Lung (tissue), 13 donors: Measurements from ENCODE around the gene AUNIP. TPM values are rescaled to one million over a fixed set of nuclear protein-coding genes. Genes with fewer than 3 reads are reported as not detected.

ENCODE experiments used
- ATAC-seq: fragments of 200-7000 bp; cut with Tn5 transposase; one replicate; pipeline ENCODE4 v1.9.1; 2020; ENCODE audit warnings: moderate number of reproducible peaks; ENCODE audit not compliant: insufficient read depth, low FRiP score
- DNase-seq, 3 donors: peaks; one replicate each; pipeline ENCODE4 v3.0.0-alpha.2; 2013 to 2017
- H3K27ac ChIP-seq, 2 donors: one replicate each; pipeline ENCODE4 v1.5.1; 2013; ENCODE audit warnings: mild to moderate bottlenecking in 2 of 2, moderate library complexity in 2 of 2, control low read depth in 1 of 2, inconsistent platforms in 1 of 2, low read depth in 1 of 2, low read length in 1 of 2
- H3K27me3 ChIP-seq, 3 donors: one replicate each; pipeline ENCODE4 v1.5.1; 2013; ENCODE audit warnings: low read length in 2 of 3; ENCODE audit not compliant: control insufficient read depth in 3 of 3, insufficient read depth in 3 of 3
- H3K36me3 ChIP-seq, 4 donors: one replicate each; pipeline ENCODE4 v1.5.1; 2013; ENCODE audit warnings: low read length in 4 of 4, mild to moderate bottlenecking in 1 of 4, moderate library complexity in 1 of 4; ENCODE audit not compliant: control insufficient read depth in 4 of 4, insufficient read depth in 4 of 4
- H3K4me1 ChIP-seq, 5 donors: one replicate each; pipeline ENCODE4 v1.5.1; 2013; ENCODE audit warnings: low read length in 5 of 5, mild to moderate bottlenecking in 2 of 5, moderate library complexity in 1 of 5; ENCODE audit not compliant: control insufficient read depth in 5 of 5, insufficient read depth in 5 of 5
- H3K4me3 ChIP-seq: one replicate; pipeline ENCODE4 v1.5.1; 2013; ENCODE audit warnings: mild to moderate bottlenecking, control low read depth, moderate library complexity
- H3K9ac ChIP-seq, 2 donors: one replicate each; pipeline ENCODE4 v1.5.1; 2013; ENCODE audit warnings: low read length in 2 of 2, control low read depth in 1 of 2; ENCODE audit not compliant: insufficient read depth in 1 of 2
- H3K9me3 ChIP-seq, 4 donors: one replicate each; pipeline ENCODE4 v1.5.1; 2013; ENCODE audit warnings: low read length in 3 of 4, mild to moderate bottlenecking in 1 of 4, moderate library complexity in 1 of 4; ENCODE audit not compliant: control insufficient read depth in 4 of 4, insufficient read depth in 3 of 4
- WGBS, 2 donors: extraction: QIAGEN DNeasy Blood & Tissue Kit; methylation state at CpG; one replicate each; pipeline ENCODE4 v1.1.7; 2013; 5-methylcytosine and 5-hydroxymethylcytosine counted together
- polyA plus RNA-seq, 2 donors: library from polyadenylated mRNA; stranded (reverse); fragments of 200-250 nt; gene quantifications; one replicate each; pipeline ENCODE4 v1.2.1, GENCODE V29; 2013
- small RNA-seq: library from RNA; depleted of rRNA; stranded (forward); fragments of <200 nt; gene quantifications from one replicate; pipeline ENCODE3, GENCODE V24; 2014; ENCODE audit warnings: low replicate concordance
- total RNA-seq, 2 donors: library from RNA; depleted of rRNA in 1 of 2; stranded (reverse); fragments of >200 nt in 1 of 2; gene quantifications; one replicate each; pipeline ENCODE4 v1.2.1, GENCODE V29; 2014 to 2021
- TF ChIP-seq, protein P1 (sequence below): IDR thresholded peaks from 2 replicates; pipeline ENCODE4 v1.5.1; 2012; ENCODE audit warnings: mild to moderate bottlenecking; ENCODE audit errors: control extremely low read depth, extremely low read depth
- donor health status: control.
- donor health status: control.
- donor health status: Bipolar disorder and iron deficiency.
- donor health status: healthy.
- donor health status: DM: yes; HTN: yes; CAD: no.

The AUNIP gene
- total and polyA plus RNA-seq, 4 donors, result 0.21 to 1.1 (median 0.29) TPM

GRCh38 chr1:25784575-25785051 lies 74.6 kb downstream of the AUNIP start:
- ATAC-seq, result no peak
- Histone ChIP-seq H3K27ac (peak overlapping the region in 1 of 2 donors; percentile 43), H3K36me3 (peaks cover 0 to 4% (median 1%) of the 10 kb centered on the region in 4 donors), H3K9ac (no peak overlapping the region), H3K4me3 (no peak overlapping the region), H3K27me3 (no peaks in the 10 kb centered on the region), H3K9me3 (no peaks in the 10 kb centered on the region), H3K4me1 (peaks cover 0 to 4% (median 0%) of the 10 kb centered on the region in 5 donors)
- 82% methylated on average over 9 of the region's 9 CpGs for WGBS, 2 donors
- TF ChIP-seq, protein P1, sequence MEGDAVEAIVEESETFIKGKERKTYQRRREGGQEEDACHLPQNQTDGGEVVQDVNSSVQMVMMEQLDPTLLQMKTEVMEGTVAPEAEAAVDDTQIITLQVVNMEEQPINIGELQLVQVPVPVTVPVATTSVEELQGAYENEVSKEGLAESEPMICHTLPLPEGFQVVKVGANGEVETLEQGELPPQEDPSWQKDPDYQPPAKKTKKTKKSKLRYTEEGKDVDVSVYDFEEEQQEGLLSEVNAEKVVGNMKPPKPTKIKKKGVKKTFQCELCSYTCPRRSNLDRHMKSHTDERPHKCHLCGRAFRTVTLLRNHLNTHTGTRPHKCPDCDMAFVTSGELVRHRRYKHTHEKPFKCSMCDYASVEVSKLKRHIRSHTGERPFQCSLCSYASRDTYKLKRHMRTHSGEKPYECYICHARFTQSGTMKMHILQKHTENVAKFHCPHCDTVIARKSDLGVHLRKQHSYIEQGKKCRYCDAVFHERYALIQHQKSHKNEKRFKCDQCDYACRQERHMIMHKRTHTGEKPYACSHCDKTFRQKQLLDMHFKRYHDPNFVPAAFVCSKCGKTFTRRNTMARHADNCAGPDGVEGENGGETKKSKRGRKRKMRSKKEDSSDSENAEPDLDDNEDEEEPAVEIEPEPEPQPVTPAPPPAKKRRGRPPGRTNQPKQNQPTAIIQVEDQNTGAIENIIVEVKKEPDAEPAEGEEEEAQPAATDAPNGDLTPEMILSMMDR, result no peak
- no peak for DNase-seq

Small RNAs within 50 kb of the gene (small RNA-seq; reads per million reads assigned to genes)
- gene AL033528.1, result not detected
- gene RF00019, result not detected
- gene SNRPFP2, result not detected

Other genes with a start within 250 kb of the AUNIP start
- 10 to 100 TPM; 14.5 to 14.7 TPM for gene MAN1C1, start 242.7 kb downstream of the AUNIP start, total RNA-seq
- 10 to 100 TPM in 1 of 2 donors, 1 to 10 TPM in 1; 4.6 to 11.6 TPM for gene MAN1C1, start 242.7 kb downstream of the AUNIP start, polyA plus RNA-seq
- gene SELENON, start 59.3 kb downstream of the AUNIP start, total RNA-seq, result 10 to 100 TPM; 51.3 to 88.8 TPM
- gene SELENON, start 59.3 kb downstream of the AUNIP start, polyA plus RNA-seq, result 10 to 100 TPM; 35.9 to 45.4 TPM
- gene MTFR1L, start 39.5 kb downstream of the AUNIP start, total RNA-seq, result 10 to 100 TPM; 35.9 to 43.6 TPM
- gene MTFR1L, start 39.5 kb downstream of the AUNIP start, polyA plus RNA-seq, result 10 to 100 TPM; 35.4 to 40.9 TPM
- gene PAQR7, start 16.3 kb upstream of the AUNIP start, total RNA-seq, result 10 to 100 TPM in 1 of 2 donors, 1 to 10 TPM in 1; 7.6 to 12.1 TPM
- 1 to 10 TPM; 4.2 to 5.6 TPM for gene PAQR7, start 16.3 kb upstream of the AUNIP start, polyA plus RNA-seq
- gene STMN1, start 47.0 kb upstream of the AUNIP start, total RNA-seq, result 100 to 1,000 TPM in 1 of 2 donors, 10 to 100 TPM in 1; 38.8 to 118 TPM
- gene STMN1, start 47.0 kb upstream of the AUNIP start, polyA plus RNA-seq, result 10 to 100 TPM; 18.5 to 63.8 TPM
- 10 to 100 TPM; 10.6 to 15.2 TPM for gene PAFAH2, start 138.6 kb upstream of the AUNIP start, total RNA-seq
- gene PAFAH2, start 138.6 kb upstream of the AUNIP start, polyA plus RNA-seq, result 1 to 10 TPM; 6.5 to 7.6 TPM
- under 1 TPM; 0.43 to 0.63 TPM for gene EXTL1, start 162.3 kb upstream of the AUNIP start, total RNA-seq
- gene EXTL1, start 162.3 kb upstream of the AUNIP start, polyA plus RNA-seq, result under 1 TPM; 0.08 to 0.18 TPM
- gene SLC30A2, start 186.7 kb upstream of the AUNIP start, total RNA-seq, result under 1 TPM; 0.40 to 0.51 TPM
- gene SLC30A2, start 186.7 kb upstream of the AUNIP start, polyA plus RNA-seq, result under 1 TPM; 0.02 to 0.08 TPM
- under 1 TPM; 0.25 to 0.31 TPM for gene TRIM63, start 208.2 kb upstream of the AUNIP start, total RNA-seq
- under 1 TPM; 0.12 to 0.14 TPM for gene TRIM63, start 208.2 kb upstream of the AUNIP start, polyA plus RNA-seq